Measurements from ENCODE around the gene MED12L. TPM values are rescaled to one million over a fixed set of nuclear protein-coding genes. Genes with fewer than 3 reads are reported as not detected.

MED12L gene
- total RNA-seq, 6 experiments from 2014 or later = 0.05 to 0.64 (median 0.13) TPM; not detected in 1

GRCh38 chr3:151356794-151357462 is 271.5 kb downstream of the MED12L start:
- Mint-ChIP-seq H3K36me3 (ENCODE audit: low read depth) (no peaks in the 10 kb centered on the region), H3K9me3 (no peaks in the 10 kb centered on the region), H3K27me3 (ENCODE audit: insufficient read depth) (no peaks in the 10 kb centered on the region), H3K4me1 (ENCODE audit: low read depth) (no peaks in the 10 kb centered on the region), H3K27ac (no peak overlapping the region), H3K4me3 (no peak overlapping the region)
- DNase-seq = no peak
- TF ChIP-seq CTCF (IDR thresholded peaks at IDR 0.05) = no peak

- DNase-seq = no peak
- H3K4me3 Mint-ChIP-seq = no peak overlapping the region
- H3K4me1 Mint-ChIP-seq (ENCODE audit: low read depth) = no peaks in the 10 kb centered on the region
- no peak overlapping the region for H3K27ac Mint-ChIP-seq
- no peaks in the 10 kb centered on the region; the same call in 1 of the 2 replicates for H3K27me3 Mint-ChIP-seq (ENCODE audit: insufficient read depth)
- TF ChIP-seq CTCF (IDR thresholded peaks at IDR 0.05) = no peak
- no peaks in the 10 kb centered on the region for H3K9me3 Mint-ChIP-seq
- no peaks in the 10 kb centered on the region for H3K36me3 Mint-ChIP-seq (ENCODE audit: low read depth)
Observed at GRCh38 chr3:151357463-151357850, 272.0 kb downstream of the MED12L start.

- Mint-ChIP-seq H3K9me3 (no peaks in the 10 kb centered on the region), H3K27ac (no peak overlapping the region)
Observed at GRCh38 chr3:151362751-151363174, 277.3 kb downstream of the MED12L start.

GRCh38 chr3:151366993-151367392 is 281.5 kb downstream of the MED12L start:
- peaks cover 11% of the 10 kb centered on the region for H3K4me1 Mint-ChIP-seq (ENCODE audit: low read depth)
- H3K4me3 Mint-ChIP-seq = no peak overlapping the region
- TF ChIP-seq CTCF (IDR thresholded peaks at IDR 0.05) = no peak
- no peak overlapping the region for H3K27ac Mint-ChIP-seq
- no peaks in the 10 kb centered on the region for H3K36me3 Mint-ChIP-seq (ENCODE audit: low read depth)
- no peak for DNase-seq
- H3K27me3 Mint-ChIP-seq (ENCODE audit: insufficient read depth) = no peaks in the 10 kb centered on the region; the same call in 1 of the 2 replicates
- no peaks in the 10 kb centered on the region for H3K9me3 Mint-ChIP-seq

More at GRCh38 chr3:151362751-151363174, 277.3 kb downstream of the MED12L start:
- Mint-ChIP-seq H3K4me3 (no peak overlapping the region), H3K36me3 (ENCODE audit: low read depth) (no peaks in the 10 kb centered on the region), H3K27me3 (ENCODE audit: insufficient read depth) (no peaks in the 10 kb centered on the region; the same call in 1 of the 2 replicates), H3K4me1 (ENCODE audit: low read depth) (no peaks in the 10 kb centered on the region)
- DNase-seq = no peak
- TF ChIP-seq CTCF (IDR thresholded peaks at IDR 0.05) = no peak

- Mint-ChIP-seq H3K4me3 (no peak overlapping the region), H3K27me3 (ENCODE audit: insufficient read depth) (no peaks in the 10 kb centered on the region), H3K4me1 (ENCODE audit: low read depth) (peaks cover 16% of the 10 kb centered on the region), H3K36me3 (ENCODE audit: low read depth) (no peaks in the 10 kb centered on the region), H3K27ac (no peak overlapping the region), H3K9me3 (no peaks in the 10 kb centered on the region)
- no peak for DNase-seq
- no peak for TF ChIP-seq CTCF (IDR thresholded peaks at IDR 0.05)
Observed at GRCh38 chr3:151367448-151367847, 282.0 kb downstream of the MED12L start.
